Measurements from ENCODE around the gene C1QTNF9.

- no peak for TF ChIP-seq POLR2A (IDR thresholded peaks at IDR 0.05; ENCODE audit: low read length)
- no peak for TF ChIP-seq GATA1 (IDR thresholded peaks at IDR 0.05; ENCODE audit: low read depth, low read length)
Observed at GRCh38 chr13:24286624-24287023, 22.8 kb upstream of the C1QTNF9 start.
